HepG2 (cell line): ENCODE results near the gene PEX11B. TPM values are rescaled to one million over a fixed set of nuclear protein-coding genes. Genes with fewer than 3 reads are reported as not detected.

ENCODE experiments used
- ATAC-seq: fragments of 200-7000 bp; cut with Tn5 transposase; 3 replicates; pipeline ENCODE4 v1.9.1; 2020; ENCODE audit warnings: mild to moderate bottlenecking, moderate library complexity
- BruUV-seq: library from RNA; stranded (reverse); fragments of 400-500 nt; replicated peaks from 2 replicates; lab custom pipeline; 2021; lab: Mats Ljungman, UMichigan
- CTCF ChIA-PET: fragments of 300-600 bp; formaldehyde crosslinking; extraction: SDS; loops from one replicate; lab custom pipeline; 2021; ENCODE audit warnings: low total read pairs, inconsistent platforms, low intra/inter-chr PET ratio; lab: Yijun Ruan, JAX
- POLR2A ChIA-PET: fragments of 350-600 bp; sonication (Branson Sonifier 250); formaldehyde crosslinking; loops from one replicate; lab custom pipeline; 2020; ENCODE audit warnings: antibody characterized with exemption, inconsistent platforms; lab: Yijun Ruan, JAX
- DNase-seq: peaks from one replicate; pipeline ENCODE4 v3.0.0-alpha.2; 2015; ENCODE audit warnings: low spot score
- FAIRE-seq: peaks from 3 replicates; lab custom pipeline; 2011; peaks lifted over from hg19 to GRCh38; lab: Jason Lieb, UNC
- H2AFZ ChIP-seq: one replicate; pipeline ENCODE4 v1.6.1; 2011; ENCODE audit warnings: low read length, inconsistent platforms
- H3K27ac ChIP-seq: fragments of 300-600 bp; 3 replicates; pipeline ENCODE4 v1.8.0; 2011; ENCODE audit warnings: mixed run types, mild to moderate bottlenecking, mixed read lengths, low read length, inconsistent platforms; ENCODE audit not compliant: insufficient read depth; ENCODE audit errors: extremely low read length
- H3K27me3 ChIP-seq, 2 experiments: fragments of 200-600 bp in 1 of 2; 2 replicates in 1 of 2; 3 replicates in 1 of 2; pipeline versions ENCODE4 v1.6.0 to v1.8.0; 2011; ENCODE audit warnings: low read length in 2 of 2, mild to moderate bottlenecking in 2 of 2, moderate library complexity in 2 of 2, inconsistent platforms in 1 of 2; ENCODE audit not compliant: insufficient read depth in 2 of 2, control insufficient read depth in 1 of 2
- H3K36me3 ChIP-seq, 2 experiments: fragments of 200-600 bp in 1 of 2; replicated peaks in 1 of 2; 2 replicates in 1 of 2; 3 replicates in 1 of 2; pipeline versions ENCODE4 v1.5.1 to v1.8.0; 2011; ENCODE audit warnings: low read length in 2 of 2, inconsistent platforms in 1 of 2; ENCODE audit not compliant: insufficient read depth in 2 of 2, control insufficient read depth in 1 of 2
- H3K4me1 ChIP-seq: 2 replicates; pipeline ENCODE4 v1.5.1; 2012; ENCODE audit warnings: low read length, inconsistent platforms; ENCODE audit not compliant: insufficient read depth
- H3K4me2 ChIP-seq: 2 replicates; pipeline ENCODE4 v1.6.0; 2011; ENCODE audit warnings: low read depth, low read length, inconsistent platforms
- H3K4me3 ChIP-seq, 3 experiments: fragments of 200-600 bp in 1 of 3; sonication (generic), shearing (Covaris generic) in 1 of 3; replicated peaks in 1 of 3; 2 replicates each; pipeline ENCODE4 v1.5.1; 2011 to 2016; ENCODE audit warnings: low read length in 3 of 3, inconsistent platforms in 2 of 3, low read depth in 2 of 3, mild to moderate bottlenecking in 2 of 3, control low read depth in 1 of 3, mixed read lengths in 1 of 3; ENCODE audit not compliant: insufficient read depth in 1 of 3
- H3K79me2 ChIP-seq: one replicate; pipeline ENCODE4 v1.6.1; 2011; ENCODE audit warnings: low read length, inconsistent platforms; ENCODE audit not compliant: insufficient read depth
- H3K9ac ChIP-seq: 2 replicates; pipeline ENCODE4 v1.6.0; 2011; ENCODE audit warnings: mild to moderate bottlenecking, low read depth, low read length, inconsistent platforms; ENCODE audit not compliant: insufficient read depth
- H3K9me3 ChIP-seq: 2 replicates; pipeline ENCODE4 v1.5.1; 2012; ENCODE audit warnings: mild to moderate bottlenecking, low read length
- H4K20me1 ChIP-seq: 2 replicates; pipeline ENCODE4 v1.6.0; 2011; ENCODE audit warnings: inconsistent platforms, mild to moderate bottlenecking, low read length, moderate library complexity; ENCODE audit not compliant: insufficient read depth
- GATAD2A ChIP-seq: IDR thresholded peaks from 2 replicates; pipeline ENCODE4 v1.6.1; 2016
- KLF16 ChIP-seq, 2 experiments: sonication (generic) in 1 of 2; formaldehyde crosslinking in 1 of 2; IDR thresholded peaks; 2 replicates each; pipeline versions ENCODE4 v1.6.1 to v1.8.0; 2016 to 2023; ENCODE audit warnings: missing genetic modification reagents in 2 of 2, missing compliant biosample characterization in 1 of 2
- POLR2A ChIP-seq, 2 experiments: IDR thresholded peaks; 2 replicates each; pipeline ENCODE4 v1.6.1; 2011; ENCODE audit warnings: low read depth in 2 of 2, low read length in 2 of 2, mild to moderate bottlenecking in 1 of 2, moderate library complexity in 1 of 2; ENCODE audit not compliant: insufficient read depth in 1 of 2
- SMAD3 ChIP-seq: sonication (generic); formaldehyde crosslinking; IDR thresholded peaks from 2 replicates; pipeline ENCODE4 v1.4.0; 2020; ENCODE audit warnings: missing genetic modification reagents
- TBX2 ChIP-seq: sonication (generic); formaldehyde crosslinking; IDR thresholded peaks from 2 replicates; pipeline ENCODE4 v1.5.0; 2020; ENCODE audit warnings: missing genetic modification reagents, mild to moderate bottlenecking, borderline replicate concordance
- TGIF2 ChIP-seq: IDR thresholded peaks from 2 replicates; pipeline ENCODE4 v1.6.1; 2016; ENCODE audit warnings: control low read depth, missing compliant biosample characterization
- UBTF ChIP-seq: sonication (generic); formaldehyde crosslinking; IDR thresholded peaks from 2 replicates; pipeline ENCODE4 v1.4.0; 2020; ENCODE audit warnings: mild to moderate bottlenecking, missing genetic modification reagents
- ZBTB7A ChIP-seq: sonication (generic); formaldehyde crosslinking; IDR thresholded peaks from 2 replicates; pipeline ENCODE4 v1.8.0; 2022; ENCODE audit warnings: mild to moderate bottlenecking, missing genetic modification reagents
- ZEB1 ChIP-seq: IDR thresholded peaks from 2 replicates; pipeline ENCODE4 v1.6.1; 2012; ENCODE audit warnings: mild to moderate bottlenecking, low read depth, inconsistent platforms; ENCODE audit not compliant: insufficient replicate concordance
- ZNF225 ChIP-seq: sonication (generic); formaldehyde crosslinking; IDR thresholded peaks from 2 replicates; pipeline ENCODE4 v1.4.0; 2020; ENCODE audit warnings: mild to moderate bottlenecking, missing genetic modification reagents
- ZNF687 ChIP-seq: sonication (generic); formaldehyde crosslinking; IDR thresholded peaks from 2 replicates; pipeline ENCODE4 v1.5.1; 2020; ENCODE audit warnings: mild to moderate bottlenecking, missing genetic modification reagents, moderate library complexity
- ZNF746 ChIP-seq: sonication (generic); formaldehyde crosslinking; IDR thresholded peaks from 2 replicates; pipeline ENCODE4 v1.8.0; 2022; ENCODE audit warnings: mild to moderate bottlenecking, missing genetic modification reagents
- ZNF800 ChIP-seq: sonication (generic); formaldehyde crosslinking; IDR thresholded peaks from 2 replicates; pipeline ENCODE4 v1.4.0; 2020; ENCODE audit warnings: missing genetic modification reagents
- ZNF891 ChIP-seq: sonication (generic); formaldehyde crosslinking; IDR thresholded peaks from 2 replicates; pipeline ENCODE4 v1.5.0; 2020; ENCODE audit warnings: mild to moderate bottlenecking, missing genetic modification reagents
- WGBS: methylation state at CpG from one replicate; pipeline ENCODE4 v1.1.6; 2017; ENCODE audit warnings: low lambda C conversion rate; 5-methylcytosine and 5-hydroxymethylcytosine counted together
- in situ Hi-C: cut with HindIII; loops from 2 replicates; pipeline ENCODE4 v1.10.0; 2017; ENCODE audit warnings: low pct_unique_long_range_greater_than_20kb; ENCODE audit not compliant: extremely low pct_ligation_motif_present
- intact Hi-C: fragments of 100-400 bp; cut with micrococcal nuclease; formaldehyde crosslinking; loops from one replicate; pipeline ENCODE4 v1.10.0; 2022; ENCODE audit not compliant: unreplicated experiment
- polyA plus RNA-seq, 8 experiments: library from polyadenylated mRNA; depleted of rRNA in 3 of 8; stranded (reverse) in 7 of 8; unstranded in 1 of 8; fragments of >200 nt; fragmentation: Illumina TruSeq in 4 of 8; extraction: Trizol in 4 of 8; gene quantifications; 2 replicates each; pipeline versions ENCODE4 v1.2.1 to v1.2.3, GENCODE V29; 2011 to 2016; ENCODE audit warnings: low read depth in 4 of 8, missing spikeins in 1 of 8, mixed read lengths in 1 of 8; ENCODE audit not compliant: insufficient read depth in 1 of 8
- total RNA-seq, 5 experiments: library from RNA; depleted of rRNA; stranded (reverse); fragments of >200 nt; fragmentation: Illumina TruSeq; extraction: Trizol; gene quantifications; 2 replicates each; pipeline ENCODE4 v1.2.3, GENCODE V29; 2016; ENCODE audit warnings: low read depth in 1 of 5

Gene PEX11B
- total and polyA plus RNA-seq, 2 of the 13 experiments (the other 11 are each of a cell fraction or from before 2014, with no cell fraction given): 21.6 to 48.4 TPM

- H3K4me1 ChIP-seq: peaks cover 60% of the 10 kb centered on the region
- in situ Hi-C loops: loop anchor here (5.0 kb wide), 1 partner anchor 34 kb away; the partner anchor contains the start of gene RBM8A
- intact Hi-C loops: loop anchor here (5.0 kb wide), 2 partner anchors 46 to 104 kb away; partner anchors contain the start of gene PIAS3
- no peak overlapping the region for H3K27ac ChIP-seq
- DNase-seq (no peak), FAIRE-seq (no peak), ATAC-seq (no peak)
- H3K9ac ChIP-seq: peak overlapping the region; percentile 62
- peak overlapping the region; percentile 60 to 91 (median 68) for H3K4me3 ChIP-seq
- ChIA-PET POLR2A (interaction anchor here (0.6 kb wide), 1 partner anchor 36 kb away, joined by 3 read pairs; no protein-coding TSS in a partner anchor), CTCF (no interaction called here)
- no peaks in the 10 kb centered on the region for H3K9me3 ChIP-seq
- H3K79me2 ChIP-seq: peaks cover 8% of the 10 kb centered on the region
- H2AFZ ChIP-seq: no peak overlapping the region
- peaks cover 0 to 30% of the 10 kb centered on the region in 2 experiments; a peak in 3 of 5 replicates for H3K27me3 ChIP-seq
- WGBS: under 1% methylated on average over 19 of the region's 57 CpGs
- peak overlapping the region; percentile 99 for H3K4me2 ChIP-seq
- no TSS peak for BruUV-seq
- H4K20me1 ChIP-seq: no peaks in the 10 kb centered on the region
- H3K36me3 ChIP-seq: no peaks in the 10 kb centered on the region
- TF ChIP-seq GATAD2A (no peak), KLF16 (CRISPR knock-in tag; IDR thresholded peaks at IDR 0.05) (0 out of 4 replicates have a peak, but pooled peaks of 1 of the 2 experiments have one; percentile 13), SMAD3 (no peak), ZNF800 (peak; percentile 45; the same call in 1 of the 2 replicates), ZNF891 (peak; percentile 28; the same call in 1 of the 2 replicates), ZNF746 (no peak), TBX2 (CRISPR knock-in tag) (peak; percentile 36; the same call in 1 of the 2 replicates), POLR2A (IDR thresholded peaks at IDR 0.05; ENCODE audit: insufficient read depth in 1 of 2, low read depth in 2 of 2, low read length in 2 of 2) (no peak), UBTF (CRISPR knock-in tag) (peak; percentile 42; the same call in 1 of the 2 replicates), ZNF687 (peak; percentile 62), ZNF225 (CRISPR knock-in tag) (0 out of 2 replicates have a peak, but pooled peaks have one; percentile 30), ZBTB7A (CRISPR knock-in tag) (peak; percentile 63; the same call in 1 of the 2 replicates), TGIF2 (no peak), ZEB1 (no peak)
These were observed 43.1 kb upstream of the PEX11B start for GRCh38 chr1:145961425-145962156.
